Smooth muscle cell of bladder (primary cell): ENCODE measurements around the gene GRIN2A. TPM values are rescaled to one million over a fixed set of nuclear protein-coding genes. Genes with fewer than 3 reads are reported as not detected.

Experiments used
- total RNA-seq: library from RNA; depleted of rRNA; stranded (reverse); fragments of >200 nt; gene quantifications from 2 replicates; pipeline ENCODE4 v1.2.3, GENCODE V29; 2014

The GRIN2A gene
- under 0.01 TPM in 1 of 2 replicates, not detected in the other for total RNA-seq

DNA sequence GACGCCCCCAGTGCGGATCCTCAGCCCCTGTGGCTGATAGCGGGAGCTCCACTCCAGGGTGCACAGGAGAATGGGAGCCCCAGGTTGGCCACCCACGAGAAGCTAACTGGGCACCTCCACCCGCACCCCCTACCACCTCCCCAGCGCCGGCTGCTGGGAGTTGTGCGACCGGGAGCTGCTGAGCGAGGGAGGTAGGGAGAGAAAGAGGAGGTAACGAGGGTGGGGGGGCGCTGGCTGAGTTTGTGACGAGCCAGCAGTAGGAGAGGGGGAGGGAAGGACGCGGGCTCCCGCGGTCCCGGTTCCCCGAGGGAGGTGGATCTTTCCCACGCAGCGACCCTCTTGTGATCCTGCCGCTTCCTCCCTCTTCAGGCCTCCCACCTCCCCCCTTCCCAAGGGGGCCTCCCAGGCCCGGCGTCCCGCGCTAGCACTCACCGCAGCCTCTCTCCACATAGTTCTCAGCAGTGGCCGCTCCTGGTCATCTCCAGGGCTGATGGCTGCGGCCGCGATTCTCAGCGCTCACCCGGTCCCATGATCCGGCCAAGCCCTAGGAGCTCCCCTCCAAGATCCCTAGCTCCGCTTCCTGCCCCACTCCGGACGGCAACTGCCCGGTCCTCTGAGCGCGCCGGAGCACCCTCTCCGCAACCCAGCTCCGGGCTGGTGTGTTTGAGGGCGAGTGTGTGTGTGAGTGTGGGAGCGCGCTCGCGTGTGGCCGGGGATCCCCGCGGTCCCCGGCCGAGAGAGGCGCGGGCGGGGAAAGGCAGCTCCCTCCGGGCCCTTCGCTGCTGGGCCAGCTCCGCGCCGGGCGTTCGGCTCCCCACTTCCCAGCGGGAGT, at the start of gene GRIN2A:
Gene GRIN2A, minus strand, starts transcription at position 207 of the 832 bp plus-strand sequence. CDS start 2,017 bp downstream, outside the sequence.

Other genes starting within 250 kb of the GRIN2A start
- 0.57 and 0.74 TPM in 2 replicates for gene ATF7IP2, start 203.6 kb upstream of the GRIN2A start, total RNA-seq